AG04449 (cell line): Measurements from ENCODE around the gene CD44.

Experiments used
- CTCF ChIA-PET: fragments of 350-600 bp; formaldehyde crosslinking; extraction: SDS; loops from one replicate; lab custom pipeline; 2021; ENCODE audit warnings: antibody characterized with exemption; lab: Yijun Ruan, JAX
- POLR2A ChIA-PET: fragments of 400-600, 350-600 bp; formaldehyde crosslinking; extraction: SDS; loops from one replicate; lab custom pipeline; 2020; ENCODE audit warnings: antibody characterized with exemption, inconsistent platforms; lab: Yijun Ruan, JAX
- DNase-seq: peaks from one replicate; pipeline ENCODE4 v3.0.0-alpha.2; 2010; ENCODE audit warnings: low read depth, low spot score
- H3K4me3 ChIP-seq: 2 replicates; pipeline ENCODE4 v1.5.1; 2011; ENCODE audit warnings: low read depth, mild to moderate bottlenecking, control low read depth, low read length
- TF ChIP-seq, protein P1 (sequence below): IDR thresholded peaks from one replicate; pipeline ENCODE4 v1.5.1; 2011; ENCODE audit warnings: mild to moderate bottlenecking, moderate library complexity, low read length, control low read depth, inconsistent platforms; ENCODE audit not compliant: insufficient read depth; ENCODE audit errors: missing control alignments

Gene CD44

DNA sequence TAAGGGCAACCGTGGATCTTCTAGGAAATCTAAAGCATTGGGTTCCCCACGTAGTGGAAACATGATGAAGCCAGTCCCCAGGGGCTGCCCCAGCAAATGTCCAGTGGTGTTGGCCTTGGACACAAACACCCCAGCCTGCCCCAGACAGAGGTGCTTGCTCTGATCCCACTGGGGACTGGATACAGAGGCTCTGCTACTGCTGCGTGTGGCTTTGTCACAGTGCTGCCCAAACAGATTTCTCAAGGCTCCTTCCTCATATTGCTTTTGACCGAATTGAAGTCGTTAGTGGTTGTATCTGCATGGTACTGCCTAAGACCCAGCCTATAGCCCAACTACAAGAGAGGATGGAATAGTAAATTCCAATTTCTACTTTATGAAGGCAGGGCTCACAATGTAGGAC lies 40.1 kb upstream of the CD44 start:
- no peak overlapping the region for H3K4me3 ChIP-seq
- POLR2A ChIA-PET: no interaction called here
- CTCF ChIA-PET: no interaction called here
- no peak for DNase-seq
- TF ChIP-seq, protein P1, sequence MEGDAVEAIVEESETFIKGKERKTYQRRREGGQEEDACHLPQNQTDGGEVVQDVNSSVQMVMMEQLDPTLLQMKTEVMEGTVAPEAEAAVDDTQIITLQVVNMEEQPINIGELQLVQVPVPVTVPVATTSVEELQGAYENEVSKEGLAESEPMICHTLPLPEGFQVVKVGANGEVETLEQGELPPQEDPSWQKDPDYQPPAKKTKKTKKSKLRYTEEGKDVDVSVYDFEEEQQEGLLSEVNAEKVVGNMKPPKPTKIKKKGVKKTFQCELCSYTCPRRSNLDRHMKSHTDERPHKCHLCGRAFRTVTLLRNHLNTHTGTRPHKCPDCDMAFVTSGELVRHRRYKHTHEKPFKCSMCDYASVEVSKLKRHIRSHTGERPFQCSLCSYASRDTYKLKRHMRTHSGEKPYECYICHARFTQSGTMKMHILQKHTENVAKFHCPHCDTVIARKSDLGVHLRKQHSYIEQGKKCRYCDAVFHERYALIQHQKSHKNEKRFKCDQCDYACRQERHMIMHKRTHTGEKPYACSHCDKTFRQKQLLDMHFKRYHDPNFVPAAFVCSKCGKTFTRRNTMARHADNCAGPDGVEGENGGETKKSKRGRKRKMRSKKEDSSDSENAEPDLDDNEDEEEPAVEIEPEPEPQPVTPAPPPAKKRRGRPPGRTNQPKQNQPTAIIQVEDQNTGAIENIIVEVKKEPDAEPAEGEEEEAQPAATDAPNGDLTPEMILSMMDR: no peak

DNA sequence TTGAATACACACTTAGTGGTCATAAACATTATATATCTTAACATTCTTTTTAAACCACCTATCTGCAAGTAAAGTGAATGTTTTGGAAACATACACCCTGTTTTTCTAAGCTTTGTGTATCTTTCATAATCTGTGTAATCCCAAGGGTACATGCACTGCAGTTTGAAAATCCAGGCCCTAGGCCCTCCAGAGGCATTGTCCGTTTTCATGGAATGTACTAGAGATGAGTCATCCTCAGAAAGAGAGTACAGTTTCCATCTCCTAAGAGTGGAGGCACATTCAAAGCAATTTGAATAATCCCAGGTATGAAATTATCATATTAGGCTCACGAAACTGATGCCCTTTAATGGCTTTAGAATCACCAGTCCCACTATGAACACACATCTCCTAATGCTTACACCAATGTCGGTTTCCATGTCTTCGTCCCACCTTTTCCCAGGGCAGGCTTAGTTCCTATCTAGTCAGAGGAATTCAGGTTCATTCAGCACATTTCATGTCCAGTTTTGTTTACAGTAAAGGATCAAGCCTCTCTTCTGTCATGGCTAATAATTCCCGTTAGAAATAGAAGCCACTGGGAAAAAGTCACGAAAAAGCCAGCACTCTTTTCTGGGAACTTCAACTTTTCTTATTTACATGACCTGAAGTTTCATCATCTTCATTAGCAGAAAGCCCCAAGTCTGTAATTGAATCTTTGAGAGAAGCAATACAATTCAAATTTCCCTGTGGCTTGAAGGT lies 39.5 kb upstream of the CD44 start:
- ChIA-PET POLR2A (no interaction called here), CTCF (no interaction called here)
- no peak overlapping the region for H3K4me3 ChIP-seq
- DNase-seq: no peak
- TF ChIP-seq, protein P1: no peak

DNA sequence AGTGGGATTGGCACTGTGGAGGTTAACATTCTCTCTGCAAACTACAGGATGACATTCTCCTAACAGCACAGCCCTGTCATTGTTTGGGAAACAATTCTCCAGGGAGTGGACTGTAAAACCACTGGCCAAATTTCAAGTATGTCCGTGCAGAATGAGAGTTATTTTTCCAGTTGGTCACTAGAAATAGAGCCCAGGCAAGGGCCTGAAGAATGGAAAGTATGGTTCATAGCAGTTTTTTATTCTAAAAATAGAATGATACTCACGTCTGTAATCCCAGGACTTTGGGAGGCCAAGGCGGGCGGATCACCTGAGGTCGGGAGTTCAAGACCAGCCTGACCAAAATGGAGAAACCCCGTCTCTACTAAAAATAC lies 39.0 kb upstream of the CD44 start:
- TF ChIP-seq, protein P1: no peak
- H3K4me3 ChIP-seq: no peak overlapping the region
- no peak for DNase-seq
- ChIA-PET CTCF (no interaction called here), POLR2A (no interaction called here)

DNA sequence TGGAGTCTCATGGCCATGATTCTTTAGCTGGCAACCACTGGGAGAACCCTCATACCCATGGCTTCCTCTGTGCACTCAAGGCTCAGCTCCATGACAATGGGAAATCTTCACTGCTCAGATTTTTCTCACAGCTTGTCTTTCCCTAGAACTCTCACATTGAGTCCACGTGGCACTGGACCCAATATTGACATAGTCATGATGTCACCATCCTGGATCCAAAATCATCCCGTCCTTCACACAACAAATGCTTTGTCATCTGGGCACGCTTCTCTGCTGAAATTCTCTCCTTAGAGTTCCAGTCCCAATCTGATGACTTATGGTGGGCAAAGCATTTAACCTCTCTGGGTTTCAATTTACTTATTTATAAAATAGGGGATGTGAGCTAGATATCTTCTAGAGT lies 37.7 kb upstream of the CD44 start:
- no peak overlapping the region for H3K4me3 ChIP-seq
- no peak for DNase-seq
- CTCF ChIA-PET: no interaction called here
- POLR2A ChIA-PET: interaction anchor here (1.0 kb wide), 1 partner anchor 10 kb away, joined by 3 read pairs; no protein-coding TSS in a partner anchor
- TF ChIP-seq, protein P1: no peak

DNA sequence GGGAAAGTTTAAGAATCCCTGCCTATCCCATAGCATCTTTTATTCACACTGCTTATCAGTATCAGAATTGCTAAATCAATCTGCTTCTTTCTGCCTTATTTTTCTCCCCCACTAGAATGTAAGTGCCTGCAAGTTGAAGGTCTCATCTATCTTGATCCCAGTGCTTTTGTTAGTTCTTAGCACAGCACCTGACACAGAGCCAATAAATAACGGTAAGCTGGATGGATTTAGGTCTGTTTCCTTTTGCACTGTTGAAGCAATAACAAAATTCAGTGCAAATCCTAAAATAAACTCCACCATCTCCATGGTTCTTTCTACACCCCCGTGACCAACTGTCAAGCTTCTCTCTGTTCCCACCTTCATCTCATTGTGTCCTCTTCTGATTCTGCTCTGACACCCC lies 36.7 kb upstream of the CD44 start:
- POLR2A ChIA-PET: no interaction called here
- TF ChIP-seq, protein P1: no peak
- CTCF ChIA-PET: interaction anchor here (1.0 kb wide), 2 partner anchors 22 to 55 kb away, joined by 3 read pairs; no protein-coding TSS in a partner anchor
- DNase-seq: no peak
- no peak overlapping the region for H3K4me3 ChIP-seq

DNA sequence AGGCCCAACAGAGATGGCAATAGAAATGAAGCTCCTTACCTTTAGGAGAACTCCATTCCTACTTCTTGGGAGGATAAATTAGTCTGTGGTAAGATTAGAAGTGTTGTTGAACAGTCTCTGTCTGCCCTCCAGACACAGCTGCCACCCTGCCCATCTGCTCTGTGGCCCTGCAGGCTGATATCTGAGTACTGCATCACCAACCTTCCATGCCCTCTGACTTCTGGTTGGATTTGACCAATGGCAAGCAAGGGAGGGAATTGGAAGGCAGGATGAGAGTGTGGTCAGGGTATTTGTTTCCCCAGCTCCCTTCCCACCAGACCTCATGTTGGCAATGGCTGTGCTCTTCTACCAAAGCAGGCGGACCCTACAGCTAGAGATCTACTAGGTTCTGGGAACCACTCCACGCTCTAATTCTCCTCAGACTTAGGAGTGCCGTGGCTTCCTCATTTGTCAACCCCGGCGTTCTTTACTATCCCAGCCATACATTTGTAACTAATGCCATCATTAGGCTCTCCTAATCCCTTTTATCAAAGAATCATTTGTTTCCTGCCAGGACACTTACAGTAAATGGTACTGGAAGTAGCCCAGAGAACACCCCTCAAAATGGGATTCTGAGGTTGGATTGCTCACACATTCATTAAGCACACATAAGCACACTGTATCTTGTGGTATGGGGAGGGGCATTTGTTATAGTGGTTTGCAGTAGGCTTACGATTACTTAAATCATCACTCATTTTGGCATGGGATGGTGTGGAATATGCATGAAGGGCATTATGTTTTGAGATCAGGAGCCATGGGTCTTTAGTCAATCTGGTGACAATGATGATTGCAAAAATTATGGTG lies 35.4 kb upstream of the CD44 start:
- TF ChIP-seq, protein P1: no peak
- POLR2A ChIA-PET: interaction anchor here (0.6 kb wide), 1 partner anchor 21 kb away, joined by 3 read pairs; no protein-coding TSS in a partner anchor
- CTCF ChIA-PET: interaction anchor here (1.0 kb wide), 1 partner anchor 23 kb away, joined by 3 read pairs; no protein-coding TSS in a partner anchor

More for the DNA sequence above, 35.4 kb upstream of the CD44 start:
- DNase-seq: no peak
- H3K4me3 ChIP-seq: no peak overlapping the region
